ENCODE measurements around the gene DPP7. TPM values are rescaled to one million over a fixed set of nuclear protein-coding genes. Genes with fewer than 3 reads are reported as not detected.

Gene DPP7
- total RNA-seq, 4 donors from 2014 or later, result 41.1 to 109 (median 62.4) TPM

DNA sequence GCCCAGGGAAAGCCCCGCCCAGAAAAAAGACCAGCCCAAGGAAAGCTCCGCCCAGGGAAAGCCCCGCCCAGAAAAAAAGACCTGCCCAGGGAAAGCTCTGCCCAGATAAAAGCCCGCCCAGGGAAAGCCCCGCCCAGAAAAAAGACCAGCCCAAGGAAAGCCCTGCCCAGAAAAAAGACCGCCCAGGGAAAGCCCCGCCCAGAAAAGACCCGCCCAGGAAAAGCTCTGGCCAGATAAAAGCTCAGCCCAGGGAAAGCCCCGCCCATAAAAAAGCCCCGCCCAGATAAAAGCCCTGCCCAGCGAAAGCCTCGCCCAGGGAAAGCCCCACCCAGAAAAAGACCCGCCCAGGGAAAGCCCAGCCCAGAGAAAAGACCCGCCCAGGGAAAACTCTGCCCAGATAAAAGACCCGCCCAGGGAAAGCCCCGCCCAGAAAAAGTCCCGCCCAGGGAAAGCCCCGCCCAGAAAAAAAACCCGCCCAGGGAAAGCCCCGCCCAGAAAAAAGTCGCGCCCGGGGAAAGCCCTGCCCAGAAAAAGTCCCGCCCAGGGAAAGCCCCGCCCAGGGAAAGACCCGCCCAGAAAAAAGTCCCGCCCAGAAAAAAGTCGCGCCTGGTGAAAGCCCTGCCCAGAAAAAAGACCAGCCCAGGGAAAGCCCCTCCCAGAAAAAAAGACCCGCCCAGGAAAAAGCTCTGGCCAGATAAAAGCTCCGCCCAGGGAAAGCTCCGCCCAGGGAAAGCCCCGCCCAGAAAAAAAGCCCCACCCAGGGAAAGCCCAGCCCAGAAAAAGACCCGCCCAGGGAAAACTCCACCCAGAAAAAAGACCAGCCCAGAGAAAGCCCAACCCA lies 36.3 kb upstream of the DPP7 start:
- Histone ChIP-seq H3K4me1 (no peaks in the 10 kb centered on the region), H3K27ac (no peak overlapping the region), H3K36me3 (no peaks in the 10 kb centered on the region), H3K9me3 (peaks cover 0 to 8% (median 0%) of the 10 kb centered on the region in 3 donors), H3K27me3 (peaks cover 0 to 54% (median 0%) of the 10 kb centered on the region in 4 donors), H3K4me3 (no peak overlapping the region)
- TF ChIP-seq POLR2A (IDR thresholded peaks at IDR 0.05), result no peak
- TF ChIP-seq, protein P1, sequence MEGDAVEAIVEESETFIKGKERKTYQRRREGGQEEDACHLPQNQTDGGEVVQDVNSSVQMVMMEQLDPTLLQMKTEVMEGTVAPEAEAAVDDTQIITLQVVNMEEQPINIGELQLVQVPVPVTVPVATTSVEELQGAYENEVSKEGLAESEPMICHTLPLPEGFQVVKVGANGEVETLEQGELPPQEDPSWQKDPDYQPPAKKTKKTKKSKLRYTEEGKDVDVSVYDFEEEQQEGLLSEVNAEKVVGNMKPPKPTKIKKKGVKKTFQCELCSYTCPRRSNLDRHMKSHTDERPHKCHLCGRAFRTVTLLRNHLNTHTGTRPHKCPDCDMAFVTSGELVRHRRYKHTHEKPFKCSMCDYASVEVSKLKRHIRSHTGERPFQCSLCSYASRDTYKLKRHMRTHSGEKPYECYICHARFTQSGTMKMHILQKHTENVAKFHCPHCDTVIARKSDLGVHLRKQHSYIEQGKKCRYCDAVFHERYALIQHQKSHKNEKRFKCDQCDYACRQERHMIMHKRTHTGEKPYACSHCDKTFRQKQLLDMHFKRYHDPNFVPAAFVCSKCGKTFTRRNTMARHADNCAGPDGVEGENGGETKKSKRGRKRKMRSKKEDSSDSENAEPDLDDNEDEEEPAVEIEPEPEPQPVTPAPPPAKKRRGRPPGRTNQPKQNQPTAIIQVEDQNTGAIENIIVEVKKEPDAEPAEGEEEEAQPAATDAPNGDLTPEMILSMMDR (IDR thresholded peaks at IDR 0.05), result no peak
- WGBS, 2 donors, result 37 to 39% methylated on average over 6 to 21 of the region's 34 CpGs
- no peak for DNase-seq
- intact Hi-C loops (cut with DNase I), result no loop called here

DNA sequence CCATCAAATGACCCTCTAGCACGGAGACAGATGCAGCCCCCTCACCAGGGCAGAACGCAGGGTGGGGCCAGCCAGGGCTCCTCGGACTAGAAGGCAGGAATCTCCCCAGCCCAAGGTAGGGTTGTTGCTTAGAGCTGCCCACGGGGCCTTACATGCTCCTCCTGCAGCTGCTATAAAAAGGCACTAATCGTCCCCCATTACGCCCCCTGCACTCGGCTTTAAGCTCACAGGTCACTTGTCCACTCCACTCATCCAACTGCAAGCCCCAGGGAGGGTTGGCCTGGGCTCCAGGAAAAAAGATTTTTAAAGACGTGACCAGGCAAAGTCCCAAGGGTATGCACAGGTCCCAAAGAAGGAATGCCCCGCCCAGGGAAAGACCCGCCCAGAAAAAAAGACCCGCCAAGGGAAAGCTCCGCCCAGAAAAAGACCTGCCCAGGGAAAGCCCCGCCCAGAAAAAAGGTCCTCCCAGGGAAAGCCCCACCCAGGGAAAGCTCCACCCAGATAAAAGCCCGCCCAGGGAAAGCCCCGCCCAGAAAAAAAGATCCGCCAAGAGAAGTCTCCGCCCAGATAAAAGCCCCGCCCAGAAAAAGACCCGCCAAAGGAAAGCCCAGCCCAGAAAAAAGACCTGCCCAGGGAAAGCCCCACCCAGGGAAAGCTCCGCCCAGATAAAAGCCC lies 35.5 kb upstream of the DPP7 start:
- WGBS, 2 donors, result 50% methylated on average over 3 to 17 of the region's 20 CpGs
- no peak for TF ChIP-seq POLR2A (IDR thresholded peaks at IDR 0.05)
- TF ChIP-seq, protein P1 (IDR thresholded peaks at IDR 0.05), result no peak
- Histone ChIP-seq H3K36me3 (no peaks in the 10 kb centered on the region), H3K4me3 (no peak overlapping the region), H3K27ac (no peak overlapping the region), H3K4me1 (no peaks in the 10 kb centered on the region), H3K27me3 (peaks cover 0 to 53% (median 0%) of the 10 kb centered on the region in 4 donors), H3K9me3 (peaks cover 0 to 8% (median 0%) of the 10 kb centered on the region in 3 donors)
- intact Hi-C loops (cut with DNase I), result no loop called here
- DNase-seq, result no peak

DNA sequence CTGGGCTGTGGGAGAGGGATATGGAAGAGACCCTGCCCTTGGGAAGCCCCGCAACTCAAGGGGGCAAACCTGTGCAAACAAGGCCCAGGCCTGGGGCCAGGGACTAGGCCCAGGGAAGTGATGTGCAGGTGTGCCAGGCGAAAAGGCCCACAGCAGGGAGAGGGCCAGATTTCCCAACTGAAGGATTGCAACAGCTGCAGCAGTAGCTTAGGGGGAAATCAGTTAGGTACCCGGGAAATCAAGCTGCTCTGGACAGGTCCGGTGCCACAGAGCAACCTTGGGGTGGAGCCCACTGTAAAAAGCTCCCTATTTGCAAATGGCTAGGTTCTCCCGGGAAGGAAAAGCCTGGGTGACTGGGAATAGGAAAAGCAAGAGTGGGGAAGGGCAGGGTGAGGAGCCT lies 34.8 kb upstream of the DPP7 start:
- H3K4me1 ChIP-seq, result no peaks in the 10 kb centered on the region
- no peak for DNase-seq
- intact Hi-C loops (cut with DNase I), result no loop called here
- no peak overlapping the region for H3K27ac ChIP-seq
- H3K4me3 ChIP-seq, result no peak overlapping the region
- 73 to 77% methylated on average over 4 of the region's 5 CpGs for WGBS, 2 donors
- no peak for TF ChIP-seq POLR2A (IDR thresholded peaks at IDR 0.05)
- TF ChIP-seq, protein P1 (IDR thresholded peaks at IDR 0.05), result no peak
- H3K9me3 ChIP-seq, result peaks cover 0 to 8% (median 0%) of the 10 kb centered on the region in 3 donors
- H3K27me3 ChIP-seq, result peaks cover 0 to 48% (median 0%) of the 10 kb centered on the region in 4 donors
- no peaks in the 10 kb centered on the region for H3K36me3 ChIP-seq

DNA sequence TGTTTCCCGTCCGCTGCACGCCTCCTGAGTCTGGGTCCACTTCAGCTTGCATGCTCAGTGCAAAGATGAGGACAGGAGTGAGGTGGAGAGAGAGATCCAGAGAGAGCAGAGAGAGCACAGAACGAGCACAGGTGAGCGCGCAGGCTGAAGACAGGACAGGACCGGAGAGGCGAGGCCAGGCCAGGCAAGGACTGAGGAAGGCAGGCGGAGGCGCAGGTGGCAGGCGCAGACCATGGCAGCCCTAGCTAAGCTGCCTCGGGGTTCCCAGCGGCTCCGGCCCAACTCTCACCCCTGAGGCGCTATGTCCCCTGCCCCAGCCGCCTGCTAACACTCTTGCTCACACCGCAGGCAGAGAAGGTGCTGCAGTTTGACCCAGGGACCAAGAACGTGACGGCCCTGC lies 34.1 kb upstream of the DPP7 start:
- Histone ChIP-seq H3K27ac (no peak overlapping the region), H3K9me3 (peaks cover 0 to 8% (median 0%) of the 10 kb centered on the region in 3 donors), H3K36me3 (no peaks in the 10 kb centered on the region), H3K4me1 (no peaks in the 10 kb centered on the region), H3K27me3 (peaks cover 0 to 55% (median 0%) of the 10 kb centered on the region in 4 donors), H3K4me3 (no peak overlapping the region)
- intact Hi-C loops (cut with DNase I), result no loop called here
- DNase-seq, result no peak
- 76 to 84% methylated on average over 7 to 12 of the region's 19 CpGs for WGBS, 2 donors
- TF ChIP-seq, protein P1 (IDR thresholded peaks at IDR 0.05), result no peak
- TF ChIP-seq POLR2A (IDR thresholded peaks at IDR 0.05), result no peak

DNA sequence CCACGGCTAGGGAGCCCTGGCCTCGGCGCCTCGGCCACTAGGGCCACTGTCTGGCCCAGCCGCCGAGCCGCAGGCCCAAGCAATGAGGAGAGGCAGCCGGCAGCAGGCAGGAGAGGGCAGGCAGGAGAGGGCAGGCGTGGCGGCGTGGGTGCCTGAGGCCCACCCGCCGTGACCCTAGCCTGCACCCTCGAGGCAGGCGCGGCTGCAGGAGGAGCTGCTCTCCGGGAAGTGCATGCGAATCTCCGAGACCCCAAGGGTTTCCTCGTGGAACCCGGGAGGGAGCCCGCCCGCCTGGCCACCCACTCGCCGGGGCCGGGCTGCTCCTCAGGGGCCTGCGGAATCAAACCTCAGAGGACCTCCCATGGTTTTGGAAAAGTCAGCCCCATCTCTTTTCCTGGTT lies 33.7 kb upstream of the DPP7 start:
- no peak for DNase-seq
- Histone ChIP-seq H3K36me3 (no peaks in the 10 kb centered on the region), H3K4me1 (no peaks in the 10 kb centered on the region), H3K27me3 (peaks cover 0 to 59% (median 0%) of the 10 kb centered on the region in 4 donors), H3K27ac (no peak overlapping the region), H3K4me3 (no peak overlapping the region), H3K9me3 (peaks cover 0 to 8% (median 0%) of the 10 kb centered on the region in 3 donors)
- no peak for TF ChIP-seq POLR2A (IDR thresholded peaks at IDR 0.05)
- TF ChIP-seq, protein P1 (IDR thresholded peaks at IDR 0.05), result no peak
- intact Hi-C loops (cut with DNase I), result no loop called here
- WGBS, 2 donors, result 52% methylated on average over 4 of the region's 27 CpGs; no CpG with 5 or more reads in 1 of the 2 donors
